Calu3 (cell line): Measurements from ENCODE around the gene ST7. TPM values are rescaled to one million over a fixed set of nuclear protein-coding genes. Genes with fewer than 3 reads are reported as not detected.

Source experiments
- BruUV-seq: library from RNA; stranded (reverse); fragments of 400-500 nt; replicated peaks from 2 replicates; lab custom pipeline; 2021; lab: Mats Ljungman, UMichigan
- CTCF ChIA-PET: fragments of 300-600 bp; sonication (Branson Sonifier 250); formaldehyde crosslinking; loops from one replicate; lab custom pipeline; 2022; ENCODE audit warnings: antibody characterized with exemption; lab: Charles Lee
- DNase-seq: peaks from one replicate; pipeline ENCODE4 v3.0.0; 2022
- H3K27ac Mint-ChIP-seq: one replicate; pipeline ENCODE4 v1.8.0; 2022; ENCODE audit warnings: mixed read lengths; ENCODE audit not compliant: unreplicated experiment
- H3K27me3 Mint-ChIP-seq: one replicate; pipeline ENCODE4 v1.8.0; 2022; ENCODE audit warnings: mixed read lengths; ENCODE audit not compliant: unreplicated experiment
- H3K36me3 Mint-ChIP-seq: one replicate; pipeline ENCODE4 v1.8.0; 2022; ENCODE audit warnings: mild to moderate bottlenecking, moderate library complexity, mixed read lengths; ENCODE audit not compliant: insufficient read depth, unreplicated experiment
- H3K4me1 Mint-ChIP-seq: one replicate; pipeline ENCODE4 v1.8.0; 2022; ENCODE audit warnings: mild to moderate bottlenecking, low read depth, mixed read lengths; ENCODE audit not compliant: unreplicated experiment
- H3K4me3 Mint-ChIP-seq: one replicate; pipeline ENCODE4 v1.8.0; 2022; ENCODE audit warnings: mild to moderate bottlenecking, low read depth, moderate library complexity, mixed read lengths; ENCODE audit not compliant: unreplicated experiment
- H3K9me3 Mint-ChIP-seq: one replicate; pipeline ENCODE4 v1.8.0; 2022; ENCODE audit warnings: low read depth, mixed read lengths; ENCODE audit not compliant: unreplicated experiment
- CTCF ChIP-seq: fragments of 200-600 bp; IDR thresholded peaks from one replicate; pipeline ENCODE4 v1.8.0; 2022; ENCODE audit warnings: antibody characterized with exemption; ENCODE audit not compliant: unreplicated experiment
- intact Hi-C: fragments of 100-400 bp; cut with micrococcal nuclease; formaldehyde crosslinking; loops from one replicate; pipeline ENCODE4 v1.10.0; 2022; ENCODE audit not compliant: unreplicated experiment
- total RNA-seq: library from RNA; stranded (reverse); gene quantifications from 2 replicates; pipeline ENCODE4 v1.2.3, GENCODE V29; 2022

ST7 gene
- total RNA-seq, 1 experiment from 2014 or later = 17.7 TPM

- no peaks in the 10 kb centered on the region for H3K4me1 Mint-ChIP-seq
- intact Hi-C loops = no loop called here
- H3K36me3 Mint-ChIP-seq = no peaks in the 10 kb centered on the region
- BruUV-seq = no TSS peak
- H3K27ac Mint-ChIP-seq = no peak overlapping the region
- DNase-seq = no peak
- CTCF ChIA-PET = no interaction called here
- TF ChIP-seq CTCF = no peak
- H3K27me3 Mint-ChIP-seq = no peaks in the 10 kb centered on the region
- H3K4me3 Mint-ChIP-seq = no peak overlapping the region
- no peaks in the 10 kb centered on the region for H3K9me3 Mint-ChIP-seq
Observed at GRCh38 chr7:117202511-117202910, 249.2 kb downstream of the ST7 start.

- no peaks in the 10 kb centered on the region for H3K27me3 Mint-ChIP-seq
- no peaks in the 10 kb centered on the region for H3K36me3 Mint-ChIP-seq
- no peaks in the 10 kb centered on the region for H3K9me3 Mint-ChIP-seq
- no peak overlapping the region for H3K4me3 Mint-ChIP-seq
- CTCF ChIA-PET = no interaction called here
- no peak for TF ChIP-seq CTCF
- DNase-seq = no peak
- H3K4me1 Mint-ChIP-seq = no peaks in the 10 kb centered on the region
- intact Hi-C loops = no loop called here
- no peak overlapping the region for H3K27ac Mint-ChIP-seq
- BruUV-seq = no TSS peak
Observed at GRCh38 chr7:117203205-117203604, 249.9 kb downstream of the ST7 start.

DNA sequence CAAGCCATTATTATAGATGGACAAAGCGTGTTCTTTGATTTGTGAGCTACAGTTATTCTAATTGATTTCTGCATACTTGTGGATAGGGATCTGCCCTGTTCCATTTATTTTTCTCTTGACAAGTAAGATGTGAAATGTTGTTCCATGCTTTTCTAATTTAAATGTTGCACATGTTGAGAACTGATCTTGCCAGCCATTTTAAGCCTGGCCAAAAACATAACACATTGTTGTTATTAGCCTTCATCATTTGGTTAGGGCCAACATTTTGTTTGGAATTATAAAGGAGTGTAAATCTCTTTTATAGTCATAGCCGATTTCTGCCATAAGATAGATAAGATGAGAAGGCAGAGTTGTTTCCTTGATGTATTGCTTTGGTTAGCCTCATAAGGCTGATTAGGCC, 252.6 kb downstream of the ST7 start:
- H3K4me1 Mint-ChIP-seq = no peaks in the 10 kb centered on the region
- DNase-seq = no peak
- H3K27me3 Mint-ChIP-seq = no peaks in the 10 kb centered on the region
- BruUV-seq = no TSS peak
- intact Hi-C loops = no loop called here
- no peaks in the 10 kb centered on the region for H3K9me3 Mint-ChIP-seq
- CTCF ChIA-PET = no interaction called here
- no peaks in the 10 kb centered on the region for H3K36me3 Mint-ChIP-seq
- H3K4me3 Mint-ChIP-seq = no peak overlapping the region
- no peak overlapping the region for H3K27ac Mint-ChIP-seq
- TF ChIP-seq CTCF = no peak

DNA sequence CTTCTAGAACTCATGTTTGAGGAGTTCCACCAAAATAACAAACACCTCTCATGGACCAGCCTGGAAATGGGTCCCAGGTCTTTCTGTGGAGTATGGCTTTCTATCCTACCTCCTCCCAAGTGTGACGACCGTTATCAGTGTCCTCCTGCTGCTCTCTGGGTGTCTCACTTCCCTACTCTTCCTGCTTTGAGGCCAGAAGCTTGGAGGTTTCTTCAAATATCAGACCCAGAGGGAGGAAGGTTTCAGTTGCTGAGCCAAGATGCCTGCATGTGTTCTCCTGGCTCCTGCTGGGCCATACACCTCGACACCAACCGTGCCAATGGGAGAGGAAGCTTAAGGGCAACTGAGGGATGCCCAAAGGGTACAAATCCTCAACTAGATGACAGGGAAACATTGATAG, 255.0 kb downstream of the ST7 start:
- BruUV-seq = no TSS peak
- Mint-ChIP-seq H3K27me3 (no peaks in the 10 kb centered on the region), H3K4me3 (no peak overlapping the region), H3K36me3 (no peaks in the 10 kb centered on the region), H3K4me1 (no peaks in the 10 kb centered on the region), H3K9me3 (no peaks in the 10 kb centered on the region), H3K27ac (no peak overlapping the region)
- DNase-seq = no peak
- no peak for TF ChIP-seq CTCF
- intact Hi-C loops = no loop called here
- CTCF ChIA-PET = no interaction called here
